PC-9 (cell line): ENCODE data around the gene PTPRD. TPM values are rescaled to one million over a fixed set of nuclear protein-coding genes. Genes with fewer than 3 reads are reported as not detected.

Experiments used
- BruUV-seq: library from RNA; stranded (reverse); fragments of 400-500 nt; replicated peaks from 2 replicates; lab custom pipeline; 2021; lab: Mats Ljungman, UMichigan
- CTCF ChIA-PET: fragments of 300-600 bp; sonication (Branson Sonifier 250); formaldehyde crosslinking; loops from one replicate; lab custom pipeline; 2022; ENCODE audit warnings: antibody characterized with exemption; lab: Charles Lee
- POLR2A ChIA-PET: fragments of 300-600 bp; sonication (Branson Sonifier 250); formaldehyde crosslinking; loops from one replicate; lab custom pipeline; 2022; ENCODE audit warnings: antibody characterized with exemption; ENCODE audit not compliant: unreplicated experiment; lab: Charles Lee
- DNase-seq, 2 experiments: peaks; one replicate each; pipeline versions ENCODE4 v3.0.0 to v3.0.0-alpha.2; 2015 to 2022; ENCODE audit warnings: mixed read lengths in 1 of 2
- H2AFZ ChIP-seq: fragments of 200-600 bp; sonication (generic); 2 replicates; pipeline ENCODE4 v1.8.1; 2017; ENCODE audit warnings: antibody characterized with exemption
- H3F3A ChIP-seq: fragments of 200-600 bp; sonication (generic); 2 replicates; pipeline ENCODE4 v1.8.1; 2017; ENCODE audit warnings: antibody characterized with exemption, mild to moderate bottlenecking, low read depth; ENCODE audit not compliant: insufficient read depth
- H3K27ac ChIP-seq: fragments of 200-600 bp; sonication (generic); 2 replicates; pipeline ENCODE4 v1.6.1; 2016; ENCODE audit warnings: mixed run types
- H3K27me3 ChIP-seq: fragments of 200-600 bp; sonication (generic); 2 replicates; pipeline ENCODE4 v1.6.1; 2016; ENCODE audit warnings: low read depth, mixed run types; ENCODE audit not compliant: insufficient read depth
- H3K36me3 ChIP-seq: fragments of 200-600 bp; sonication (generic); 2 replicates; pipeline ENCODE4 v1.6.1; 2016; ENCODE audit warnings: low read depth, mixed run types
- H3K4me1 ChIP-seq: fragments of 200-600 bp; sonication (generic); replicated peaks from 2 replicates; pipeline ENCODE4 v1.6.1; 2016; ENCODE audit warnings: mixed run types; ENCODE audit not compliant: insufficient read depth
- H3K4me2 ChIP-seq: fragments of 200-600 bp; sonication (generic); 2 replicates; pipeline ENCODE4 v1.6.1; 2017; ENCODE audit warnings: mixed run types
- H3K4me3 ChIP-seq: fragments of 200-600 bp; sonication (generic); 2 replicates; pipeline ENCODE4 v1.6.1; 2016; ENCODE audit warnings: mixed run types
- H3K79me2 ChIP-seq: fragments of 200-600 bp; sonication (generic); 2 replicates; pipeline ENCODE4 v1.6.1; 2017; ENCODE audit warnings: low read depth, mixed run types
- H3K9me2 ChIP-seq: fragments of 200-600 bp; sonication (generic); 2 replicates; pipeline ENCODE4 v1.8.1; 2017; ENCODE audit warnings: mild to moderate bottlenecking; ENCODE audit not compliant: insufficient read depth
- H3K9me3 ChIP-seq: fragments of 200-600 bp; sonication (generic); 2 replicates; pipeline ENCODE4 v1.8.1; 2016; ENCODE audit warnings: low read depth; ENCODE audit not compliant: insufficient read depth
- H4K20me1 ChIP-seq: fragments of 200-600 bp; sonication (generic); 2 replicates; pipeline ENCODE4 v1.8.1; 2017; ENCODE audit not compliant: insufficient read depth
- CTCF ChIP-seq: fragments of 200-600 bp; sonication (generic); conservative IDR thresholded peaks from 2 replicates; pipeline ENCODE4 v1.6.1; 2017; ENCODE audit warnings: mixed run types, antibody characterized with exemption, mild to moderate bottlenecking, moderate library complexity
- EZH2 ChIP-seq: fragments of 200-600 bp; sonication (generic); IDR thresholded peaks from 2 replicates; pipeline ENCODE4 v1.8.0; 2017; ENCODE audit warnings: antibody characterized with exemption, low read depth
- intact Hi-C: fragments of 100-400 bp; cut with micrococcal nuclease; formaldehyde crosslinking; loops from one replicate; pipeline ENCODE4 v1.10.0; 2022; ENCODE audit not compliant: unreplicated experiment
- total RNA-seq: library from RNA; stranded (reverse); gene quantifications from 2 replicates; pipeline ENCODE4 v1.2.3, GENCODE V29; 2021

Gene PTPRD
- total RNA-seq, 1 experiment from 2014 or later = not detected

GRCh38 chr9:9392755-9393154 is 1220.0 kb downstream of the PTPRD start:
- CTCF ChIA-PET = no interaction called here
- H3K27ac ChIP-seq = no peak overlapping the region
- POLR2A ChIA-PET = no interaction called here
- H3K4me3 ChIP-seq = no peak overlapping the region
- H3K9me3 ChIP-seq = no peaks in the 10 kb centered on the region
- no peaks in the 10 kb centered on the region for H4K20me1 ChIP-seq
- no peak for DNase-seq
- H3K9me2 ChIP-seq = no peaks in the 10 kb centered on the region
- no peaks in the 10 kb centered on the region for H3F3A ChIP-seq
- no peaks in the 10 kb centered on the region for H3K79me2 ChIP-seq
- H2AFZ ChIP-seq = no peak overlapping the region
- no peak overlapping the region for H3K4me2 ChIP-seq
- no peaks in the 10 kb centered on the region for H3K27me3 ChIP-seq
- H3K36me3 ChIP-seq = no peaks in the 10 kb centered on the region
- intact Hi-C loops = no loop called here
- no peaks in the 10 kb centered on the region for H3K4me1 ChIP-seq
- TF ChIP-seq CTCF (no peak), EZH2 (no peak)
- BruUV-seq = no TSS peak

- no peaks in the 10 kb centered on the region for H3K9me2 ChIP-seq
- H3K4me2 ChIP-seq = no peak overlapping the region
- no peaks in the 10 kb centered on the region for H3K27me3 ChIP-seq
- TF ChIP-seq EZH2 (no peak), CTCF (no peak)
- CTCF ChIA-PET = no interaction called here
- POLR2A ChIA-PET = no interaction called here
- no peaks in the 10 kb centered on the region for H3K79me2 ChIP-seq
- H3F3A ChIP-seq = no peaks in the 10 kb centered on the region
- intact Hi-C loops = no loop called here
- no TSS peak for BruUV-seq
- no peaks in the 10 kb centered on the region for H3K4me1 ChIP-seq
- H3K4me3 ChIP-seq = no peak overlapping the region
- H2AFZ ChIP-seq = no peak overlapping the region
- H4K20me1 ChIP-seq = no peaks in the 10 kb centered on the region
- no peak for DNase-seq
- H3K36me3 ChIP-seq = no peaks in the 10 kb centered on the region
- H3K9me3 ChIP-seq = no peaks in the 10 kb centered on the region
- no peak overlapping the region for H3K27ac ChIP-seq
Observed at GRCh38 chr9:9389904-9390303, 1222.9 kb downstream of the PTPRD start.

- no peak overlapping the region for H3K4me3 ChIP-seq
- H3K4me1 ChIP-seq = no peaks in the 10 kb centered on the region
- no peaks in the 10 kb centered on the region for H3K9me2 ChIP-seq
- ChIA-PET CTCF (no interaction called here), POLR2A (no interaction called here)
- H3K27me3 ChIP-seq = no peaks in the 10 kb centered on the region
- H3K36me3 ChIP-seq = no peaks in the 10 kb centered on the region
- no peak overlapping the region for H2AFZ ChIP-seq
- no peak for DNase-seq
- no peaks in the 10 kb centered on the region for H3F3A ChIP-seq
- H3K9me3 ChIP-seq = no peaks in the 10 kb centered on the region
- intact Hi-C loops = no loop called here
- no TSS peak for BruUV-seq
- H4K20me1 ChIP-seq = no peaks in the 10 kb centered on the region
- H3K4me2 ChIP-seq = no peak overlapping the region
- TF ChIP-seq EZH2 (no peak), CTCF (no peak)
- H3K79me2 ChIP-seq = no peaks in the 10 kb centered on the region
- no peak overlapping the region for H3K27ac ChIP-seq
Observed at GRCh38 chr9:9387511-9388115, 1225.2 kb downstream of the PTPRD start.
